K562 (cell line): ENCODE results near the gene PTPRE.

Experiments
- MAZ ChIP-seq, 2 experiments: fragments of 450-650 bp in 1 of 2; sonication (generic) in 1 of 2; formaldehyde crosslinking; IDR thresholded peaks in 1 of 2; conservative IDR thresholded peaks in 1 of 2; 2 replicates each; pipeline versions ENCODE4 v1.4.0 to v1.5.0; 2020; ENCODE audit warnings: mild to moderate bottlenecking in 1 of 2, missing genetic modification reagents in 1 of 2
- ZNF24 ChIP-seq: fragments of 450-650 bp; IDR thresholded peaks from 2 replicates; pipeline ENCODE4 v1.6.1; 2016

DNA sequence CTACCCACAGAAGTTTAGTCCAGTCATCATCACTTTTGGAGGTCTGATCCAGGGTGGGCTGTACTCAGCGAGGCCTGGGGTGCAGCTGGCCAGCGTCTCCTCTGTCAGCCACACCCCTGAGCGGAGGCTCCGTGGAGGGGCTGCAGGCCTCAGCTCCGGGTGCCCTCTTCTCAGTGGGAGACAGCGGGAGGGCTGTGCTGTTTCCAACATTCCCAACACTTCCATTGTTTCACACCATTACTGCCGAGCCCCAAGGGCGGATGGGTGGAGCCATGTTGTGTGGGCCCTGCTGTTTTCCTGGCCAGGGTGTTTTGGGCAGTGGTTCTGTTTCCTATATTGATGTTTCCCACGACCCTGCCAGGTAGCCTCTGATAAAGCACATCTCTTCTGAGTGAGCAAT, 124.3 kb downstream of the PTPRE start:
- TF ChIP-seq ZNF24 (no peak), MAZ (CRISPR knock-in tag; conservative IDR thresholded peaks at IDR 0.05 in 1 of 2, IDR thresholded peaks at IDR 0.05 in 1 of 2) (no peak)
